Trophoblast cell (in vitro differentiated cells and primary cell): ENCODE data around the gene MSANTD1.

Experiments used
- DNase-seq, 2 donors: peaks; one replicate each; pipeline ENCODE4 v3.0.0-alpha.2; 2016
- H2AFZ ChIP-seq: 2 replicates; pipeline ENCODE4 v1.6.1; 2013; ENCODE audit warnings: low read length, moderate library complexity, mild to moderate bottlenecking; ENCODE audit not compliant: insufficient read depth, poor library complexity
- H2AK5ac ChIP-seq: 2 replicates; pipeline ENCODE4 v1.6.1; 2013; ENCODE audit warnings: mild to moderate bottlenecking, low read length
- H2BK120ac ChIP-seq: 2 replicates; pipeline ENCODE4 v1.6.1; 2013; ENCODE audit warnings: low read length, mild to moderate bottlenecking, moderate library complexity; ENCODE audit not compliant: insufficient read depth, poor library complexity
- H2BK12ac ChIP-seq: 2 replicates; pipeline ENCODE4 v1.6.1; 2013; ENCODE audit warnings: mild to moderate bottlenecking, low read length, moderate library complexity
- H2BK5ac ChIP-seq: 2 replicates; pipeline ENCODE4 v1.6.1; 2013; ENCODE audit warnings: low read length, low read depth, moderate library complexity, mild to moderate bottlenecking; ENCODE audit not compliant: poor library complexity
- H3K14ac ChIP-seq: 2 replicates; pipeline ENCODE4 v1.6.1; 2013; ENCODE audit warnings: mild to moderate bottlenecking, low read length
- H3K18ac ChIP-seq: 2 replicates; pipeline ENCODE4 v1.6.1; 2013; ENCODE audit warnings: mild to moderate bottlenecking, low read length
- H3K23ac ChIP-seq: 2 replicates; pipeline ENCODE4 v1.6.1; 2013; ENCODE audit warnings: low read length
- H3K27ac ChIP-seq: 2 replicates; pipeline ENCODE4 v1.5.1; 2013; ENCODE audit warnings: low read depth, mild to moderate bottlenecking, inconsistent platforms, low read length, moderate library complexity
- H3K27me3 ChIP-seq: 2 replicates; pipeline ENCODE4 v1.6.1; 2013; ENCODE audit warnings: inconsistent platforms, mild to moderate bottlenecking, low read length, moderate library complexity; ENCODE audit not compliant: insufficient read depth
- H3K36me3 ChIP-seq, 2 experiments: 1 replicate in 1 of 2; 2 replicates in 1 of 2; pipeline ENCODE4 v1.6.1; 2013; ENCODE audit warnings: low read length in 2 of 2, mild to moderate bottlenecking in 2 of 2, moderate library complexity in 1 of 2; ENCODE audit not compliant: insufficient read depth in 2 of 2, control insufficient read depth in 1 of 2
- H3K4ac ChIP-seq: 2 replicates; pipeline ENCODE4 v1.6.1; 2013; ENCODE audit warnings: low read depth, mild to moderate bottlenecking, low read length, moderate library complexity
- H3K4me1 ChIP-seq, 2 experiments: 1 replicate in 1 of 2; 2 replicates in 1 of 2; pipeline ENCODE4 v1.6.1; 2013; ENCODE audit warnings: low read length in 2 of 2, mild to moderate bottlenecking in 2 of 2, moderate library complexity in 1 of 2; ENCODE audit not compliant: insufficient read depth in 2 of 2, control insufficient read depth in 1 of 2
- H3K4me2 ChIP-seq: 2 replicates; pipeline ENCODE4 v1.6.1; 2013; ENCODE audit warnings: inconsistent platforms, mild to moderate bottlenecking, low read length, moderate library complexity
- H3K4me3 ChIP-seq: 2 replicates; pipeline ENCODE4 v1.5.1; 2013; ENCODE audit warnings: mild to moderate bottlenecking, low read depth, low read length, inconsistent platforms
- H3K79me1 ChIP-seq: one replicate; pipeline ENCODE4 v1.6.1; 2013; ENCODE audit warnings: low read length
- H3K79me2 ChIP-seq: 2 replicates; pipeline ENCODE4 v1.6.1; 2013; ENCODE audit warnings: low read length, mild to moderate bottlenecking; ENCODE audit not compliant: control insufficient read depth, insufficient read depth, poor library complexity
- H3K9ac ChIP-seq: 2 replicates; pipeline ENCODE4 v1.6.1; 2013; ENCODE audit warnings: mild to moderate bottlenecking, low read length
- H3K9me3 ChIP-seq: 2 replicates; pipeline ENCODE4 v1.6.1; 2013; ENCODE audit warnings: low read depth, mild to moderate bottlenecking, control low read depth, inconsistent platforms, low read length; ENCODE audit not compliant: insufficient read depth
- H4K12ac ChIP-seq: 2 replicates; pipeline ENCODE4 v1.6.1; 2013; ENCODE audit warnings: low read depth, mild to moderate bottlenecking, low read length, moderate library complexity
- H4K8ac ChIP-seq: 2 replicates; pipeline ENCODE4 v1.6.1; 2013; ENCODE audit warnings: low read depth, mild to moderate bottlenecking, low read length, moderate library complexity
- H4K91ac ChIP-seq: one replicate; pipeline ENCODE4 v1.6.1; 2013; ENCODE audit warnings: low read depth, mild to moderate bottlenecking, low read length, moderate library complexity
- WGBS: extraction: QIAGEN DNeasy Blood & Tissue Kit; methylation state at CpG from one replicate; pipeline ENCODE4 v1.1.7; 2013; ENCODE audit warnings: missing lambda C conversion rate; ENCODE audit not compliant: insufficient read length, insufficient coverage; ENCODE audit errors: extremely low coverage; 5-methylcytosine and 5-hydroxymethylcytosine counted together

MSANTD1 gene

GRCh38 chr4:3221184-3221494 is 27.8 kb upstream of the MSANTD1 start:
- no peaks in the 10 kb centered on the region for H3K9me3 ChIP-seq
- no peak overlapping the region for H2BK12ac ChIP-seq
- H3K23ac ChIP-seq = no peak overlapping the region
- H4K91ac ChIP-seq = no peak overlapping the region
- no peaks in the 10 kb centered on the region for H3K79me2 ChIP-seq
- no peak overlapping the region for H3K9ac ChIP-seq
- H3K4me2 ChIP-seq = no peak overlapping the region
- no peak overlapping the region for H2BK120ac ChIP-seq
- H3K4ac ChIP-seq = no peak overlapping the region
- no peak overlapping the region for H4K8ac ChIP-seq
- no peak overlapping the region for H3K18ac ChIP-seq
- H3K14ac ChIP-seq = no peak overlapping the region
- H3K4me1 ChIP-seq = no peaks in the 10 kb centered on the region
- peaks cover 66 to 81% of the 10 kb centered on the region in 2 experiments for H3K36me3 ChIP-seq
- H3K27me3 ChIP-seq = no peaks in the 10 kb centered on the region
- WGBS = no CpG with 5 or more reads among the region's 8 CpGs
- H2BK5ac ChIP-seq = no peak overlapping the region
- H2AFZ ChIP-seq = no peak overlapping the region
- DNase-seq = no peak
- no peak overlapping the region for H3K27ac ChIP-seq
- H3K79me1 ChIP-seq = no peaks in the 10 kb centered on the region
- H3K4me3 ChIP-seq = no peak overlapping the region
- H4K12ac ChIP-seq = no peak overlapping the region
- no peak overlapping the region for H2AK5ac ChIP-seq

GRCh38 chr4:3221996-3222395 is 27.0 kb upstream of the MSANTD1 start:
- H4K91ac ChIP-seq = no peak overlapping the region
- no peak overlapping the region for H3K9ac ChIP-seq
- no peak overlapping the region for H2BK5ac ChIP-seq
- no peaks in the 10 kb centered on the region for H3K9me3 ChIP-seq
- no peak overlapping the region for H3K4me2 ChIP-seq
- peaks cover 66 to 81% of the 10 kb centered on the region in 2 experiments for H3K36me3 ChIP-seq
- no peak for DNase-seq
- no peaks in the 10 kb centered on the region for H3K27me3 ChIP-seq
- no peak overlapping the region for H3K18ac ChIP-seq
- H2AFZ ChIP-seq = no peak overlapping the region
- no peak overlapping the region for H4K8ac ChIP-seq
- no peak overlapping the region for H2AK5ac ChIP-seq
- WGBS = no CpG with 5 or more reads among the region's 12 CpGs
- H3K14ac ChIP-seq = no peak overlapping the region
- no peak overlapping the region for H2BK12ac ChIP-seq
- no peaks in the 10 kb centered on the region for H3K79me2 ChIP-seq
- H3K4me3 ChIP-seq = no peak overlapping the region
- H3K4ac ChIP-seq = no peak overlapping the region
- no peak overlapping the region for H3K23ac ChIP-seq
- no peak overlapping the region for H4K12ac ChIP-seq
- no peak overlapping the region for H2BK120ac ChIP-seq
- H3K4me1 ChIP-seq = no peaks in the 10 kb centered on the region
- no peak overlapping the region for H3K27ac ChIP-seq
- no peaks in the 10 kb centered on the region for H3K79me1 ChIP-seq

- H2BK5ac ChIP-seq = no peak overlapping the region
- H2AK5ac ChIP-seq = no peak overlapping the region
- H4K8ac ChIP-seq = no peak overlapping the region
- H2BK12ac ChIP-seq = no peak overlapping the region
- no peaks in the 10 kb centered on the region for H3K4me1 ChIP-seq
- H3K14ac ChIP-seq = no peak overlapping the region
- H3K79me2 ChIP-seq = no peaks in the 10 kb centered on the region
- H3K4me2 ChIP-seq = no peak overlapping the region
- no peaks in the 10 kb centered on the region for H3K79me1 ChIP-seq
- no peaks in the 10 kb centered on the region for H3K27me3 ChIP-seq
- H4K91ac ChIP-seq = no peak overlapping the region
- no peaks in the 10 kb centered on the region for H3K9me3 ChIP-seq
- H3K9ac ChIP-seq = no peak overlapping the region
- no peak overlapping the region for H3K4me3 ChIP-seq
- no peak overlapping the region for H2AFZ ChIP-seq
- no CpG with 5 or more reads among the region's 11 CpGs for WGBS
- no peak overlapping the region for H3K4ac ChIP-seq
- H3K36me3 ChIP-seq = peaks cover 65 to 78% of the 10 kb centered on the region in 2 experiments
- H4K12ac ChIP-seq = no peak overlapping the region
- no peak overlapping the region for H2BK120ac ChIP-seq
- no peak overlapping the region for H3K18ac ChIP-seq
- H3K27ac ChIP-seq = no peak overlapping the region
- no peak for DNase-seq
- no peak overlapping the region for H3K23ac ChIP-seq
Observed at GRCh38 chr4:3223346-3223745, 25.6 kb upstream of the MSANTD1 start.

GRCh38 chr4:3223956-3224748 is 24.8 kb upstream of the MSANTD1 start:
- Histone ChIP-seq H3K9ac (no peak overlapping the region), H3K4me1 (no peaks in the 10 kb centered on the region), H2AK5ac (no peak overlapping the region), H3K4me3 (no peak overlapping the region), H3K9me3 (peaks cover 3% of the 10 kb centered on the region), H3K79me2 (no peaks in the 10 kb centered on the region), H3K27me3 (no peaks in the 10 kb centered on the region), H4K8ac (no peak overlapping the region), H3K18ac (no peak overlapping the region), H3K4ac (no peak overlapping the region), H3K23ac (no peak overlapping the region), H3K14ac (no peak overlapping the region), H2BK12ac (no peak overlapping the region), H3K27ac (no peak overlapping the region), H2BK5ac (no peak overlapping the region), H2BK120ac (no peak overlapping the region), H3K79me1 (no peaks in the 10 kb centered on the region), H2AFZ (no peak overlapping the region), H4K91ac (no peak overlapping the region), H4K12ac (no peak overlapping the region), H3K4me2 (no peak overlapping the region), H3K36me3 (peaks cover 65 to 79% of the 10 kb centered on the region in 2 experiments)
- WGBS = no CpG with 5 or more reads among the region's 13 CpGs
- DNase-seq = no peak
